ENCODE data around the gene PPP1R14D.

PPP1R14D gene

GRCh38 chr15:40858706-40859105 is 30.2 kb upstream of the PPP1R14D start:
- H3K9me3 Mint-ChIP-seq: no peaks in the 10 kb centered on the region
- H3K36me3 Mint-ChIP-seq (ENCODE audit: low read depth): no peaks in the 10 kb centered on the region
- no peaks in the 10 kb centered on the region for H3K27me3 Mint-ChIP-seq (ENCODE audit: low read depth)
- peaks cover 10% of the 10 kb centered on the region for H3K4me1 Mint-ChIP-seq (ENCODE audit: low read depth)
- no peak for DNase-seq (ENCODE audit: low spot score)
- no peak overlapping the region for H3K27ac Mint-ChIP-seq
- no peak overlapping the region for H3K4me3 Mint-ChIP-seq

- Mint-ChIP-seq H3K36me3 (ENCODE audit: low read depth) (no peaks in the 10 kb centered on the region), H3K4me1 (ENCODE audit: low read depth) (peaks cover 10% of the 10 kb centered on the region), H3K27ac (no peak overlapping the region), H3K27me3 (ENCODE audit: low read depth) (no peaks in the 10 kb centered on the region), H3K4me3 (no peak overlapping the region), H3K9me3 (no peaks in the 10 kb centered on the region)
- DNase-seq (ENCODE audit: low spot score): peak; percentile 70
These were observed 29.3 kb upstream of the PPP1R14D start for GRCh38 chr15:40857601-40858341.

DNA sequence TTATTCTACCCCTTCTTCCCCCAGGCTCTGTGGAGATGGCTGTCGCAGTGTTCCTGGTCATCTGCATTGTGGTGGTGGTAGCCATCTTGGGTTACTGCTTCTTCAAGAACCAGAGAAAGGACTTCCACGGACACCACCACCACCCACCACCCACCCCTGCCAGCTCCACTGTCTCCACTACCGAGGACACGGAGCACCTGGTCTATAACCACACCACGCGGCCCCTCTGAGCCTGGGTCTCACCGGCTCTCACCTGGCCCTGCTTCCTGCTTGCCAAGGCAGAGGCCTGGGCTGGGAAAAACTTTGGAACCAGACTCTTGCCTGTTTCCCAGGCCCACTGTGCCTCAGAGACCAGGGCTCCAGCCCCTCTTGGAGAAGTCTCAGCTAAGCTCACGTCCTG is 28.2 kb upstream of the PPP1R14D start:
- Mint-ChIP-seq H3K9me3 (no peaks in the 10 kb centered on the region), H3K4me1 (ENCODE audit: low read depth) (peaks cover 10% of the 10 kb centered on the region)
- DNase-seq (ENCODE audit: low spot score): no peak

DNA sequence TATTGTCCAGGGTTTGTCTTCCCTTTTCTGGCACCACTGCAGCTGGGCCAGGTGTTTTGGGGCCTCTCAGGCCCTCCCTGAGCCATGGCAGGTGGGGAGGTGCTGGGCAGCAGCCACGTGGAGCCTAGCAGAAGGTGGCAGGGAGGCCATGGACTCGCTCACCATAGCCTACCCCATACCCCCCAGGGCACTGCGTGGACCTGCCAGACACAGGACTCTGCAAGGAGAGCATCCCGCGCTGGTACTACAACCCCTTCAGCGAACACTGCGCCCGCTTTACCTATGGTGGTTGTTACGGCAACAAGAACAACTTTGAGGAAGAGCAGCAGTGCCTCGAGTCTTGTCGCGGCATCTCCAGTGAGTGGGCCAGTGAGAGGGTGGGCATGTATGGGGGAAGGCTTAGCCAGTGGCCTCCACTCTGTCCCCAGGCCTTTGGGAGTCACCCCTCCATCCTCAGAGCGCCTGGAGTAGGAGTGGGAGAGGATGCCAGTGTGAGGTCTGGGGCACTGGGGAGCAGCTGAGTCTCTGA is 27.3 kb upstream of the PPP1R14D start:
- H3K9me3 Mint-ChIP-seq: no peaks in the 10 kb centered on the region
- H3K27ac Mint-ChIP-seq: no peak overlapping the region
- H3K4me1 Mint-ChIP-seq (ENCODE audit: low read depth): peaks cover 10% of the 10 kb centered on the region
- no peak overlapping the region for H3K4me3 Mint-ChIP-seq
- DNase-seq (ENCODE audit: low spot score): no peak
- no peaks in the 10 kb centered on the region for H3K27me3 Mint-ChIP-seq (ENCODE audit: low read depth)
- no peaks in the 10 kb centered on the region for H3K36me3 Mint-ChIP-seq (ENCODE audit: low read depth)

More for the DNA sequence above, 28.2 kb upstream of the PPP1R14D start:
- no peaks in the 10 kb centered on the region for H3K27me3 Mint-ChIP-seq (ENCODE audit: low read depth)
- H3K4me3 Mint-ChIP-seq: no peak overlapping the region
- no peak overlapping the region for H3K27ac Mint-ChIP-seq
- no peaks in the 10 kb centered on the region for H3K36me3 Mint-ChIP-seq (ENCODE audit: low read depth)

DNA sequence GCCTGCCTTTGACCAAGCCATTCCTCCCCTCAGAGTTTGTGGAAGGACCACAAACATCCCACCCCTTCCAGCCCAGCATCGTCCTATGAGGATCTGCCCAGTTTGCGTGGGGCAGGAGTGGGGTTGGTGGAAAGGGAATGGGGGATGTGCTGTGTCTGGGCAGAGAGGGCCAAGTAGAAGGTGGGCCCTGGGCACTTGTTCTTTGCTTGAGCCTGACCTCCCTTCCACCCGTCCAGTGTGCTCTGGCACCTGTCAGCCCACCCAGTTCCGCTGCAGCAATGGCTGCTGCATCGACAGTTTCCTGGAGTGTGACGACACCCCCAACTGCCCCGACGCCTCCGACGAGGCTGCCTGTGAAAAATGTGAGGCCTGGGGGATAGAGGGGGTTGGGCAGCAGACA is 25.7 kb upstream of the PPP1R14D start:
- H3K27ac Mint-ChIP-seq: no peak overlapping the region
- H3K9me3 Mint-ChIP-seq: no peaks in the 10 kb centered on the region
- no peaks in the 10 kb centered on the region for H3K36me3 Mint-ChIP-seq (ENCODE audit: low read depth)
- no peaks in the 10 kb centered on the region for H3K27me3 Mint-ChIP-seq (ENCODE audit: low read depth)
- peaks cover 5% of the 10 kb centered on the region for H3K4me1 Mint-ChIP-seq (ENCODE audit: low read depth)
- no peak overlapping the region for H3K4me3 Mint-ChIP-seq
- no peak for DNase-seq (ENCODE audit: low spot score)

GRCh38 chr15:40853241-40853890 is 24.9 kb upstream of the PPP1R14D start:
- Mint-ChIP-seq H3K27ac (no peak overlapping the region), H3K9me3 (no peaks in the 10 kb centered on the region), H3K27me3 (ENCODE audit: low read depth) (no peaks in the 10 kb centered on the region), H3K4me1 (ENCODE audit: low read depth) (no peaks in the 10 kb centered on the region), H3K36me3 (ENCODE audit: low read depth) (no peaks in the 10 kb centered on the region), H3K4me3 (no peak overlapping the region)
- no peak for DNase-seq (ENCODE audit: low spot score)

DNA sequence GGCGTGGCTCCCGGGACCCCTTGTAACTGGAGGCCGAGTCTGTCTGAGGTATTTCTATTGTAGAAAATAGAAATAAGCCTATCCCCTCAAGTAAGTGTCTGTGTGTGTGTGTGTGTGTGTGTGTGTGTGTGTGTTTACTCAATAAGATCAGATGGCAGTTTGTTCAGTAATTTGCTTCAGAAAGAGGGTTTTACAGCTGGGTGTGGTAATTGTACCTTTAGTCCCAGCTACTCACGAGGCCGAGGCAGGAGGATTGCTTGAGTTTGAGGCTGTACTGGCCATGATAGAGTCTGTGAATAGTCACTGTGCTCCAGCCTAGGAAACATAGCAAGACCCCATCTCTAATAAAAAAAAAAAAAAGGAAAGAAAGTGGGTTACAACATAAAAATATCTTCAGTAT is 24.0 kb upstream of the PPP1R14D start:
- DNase-seq (ENCODE audit: low spot score): no peak
- H3K4me1 Mint-ChIP-seq (ENCODE audit: low read depth): peaks cover 4% of the 10 kb centered on the region
- no peaks in the 10 kb centered on the region for H3K36me3 Mint-ChIP-seq (ENCODE audit: low read depth)

DNA sequence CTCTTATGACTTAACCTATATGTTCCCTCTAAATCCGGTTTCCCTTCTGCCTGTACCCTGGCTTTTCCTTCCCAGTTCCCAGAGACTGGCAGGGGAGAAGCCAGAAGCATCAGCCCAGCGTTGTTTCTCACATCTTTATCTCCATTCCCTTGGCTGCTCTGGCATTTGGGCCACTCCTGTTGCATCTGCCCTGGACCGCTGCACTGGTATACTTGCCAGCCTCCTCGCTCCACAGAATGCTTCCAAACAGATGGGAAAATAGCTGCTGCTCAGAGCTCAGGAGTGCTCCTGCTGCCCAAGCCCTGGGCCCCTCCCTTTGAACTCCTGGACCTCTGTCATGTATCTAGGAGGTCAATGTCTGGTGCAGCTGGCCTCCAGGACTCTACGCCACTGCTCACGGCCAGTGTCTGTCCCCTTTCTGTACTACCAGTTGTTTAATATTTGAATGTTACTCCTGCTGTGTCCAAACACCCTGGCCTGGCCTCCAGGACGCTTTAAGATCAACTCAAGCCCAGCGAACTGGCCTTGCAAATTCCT is 22.1 kb upstream of the PPP1R14D start:
- H3K4me1 Mint-ChIP-seq (ENCODE audit: low read depth): peaks cover 17% of the 10 kb centered on the region
- no peak overlapping the region for H3K27ac Mint-ChIP-seq

More for the DNA sequence above, 24.0 kb upstream of the PPP1R14D start:
- H3K4me3 Mint-ChIP-seq: no peak overlapping the region
- no peaks in the 10 kb centered on the region for H3K9me3 Mint-ChIP-seq
- no peak overlapping the region for H3K27ac Mint-ChIP-seq
- H3K27me3 Mint-ChIP-seq (ENCODE audit: low read depth): no peaks in the 10 kb centered on the region

GRCh38 chr15:40847223-40847961 is 18.9 kb upstream of the PPP1R14D start:
- Mint-ChIP-seq H3K9me3 (no peaks in the 10 kb centered on the region), H3K27me3 (ENCODE audit: low read depth) (peaks cover 12% of the 10 kb centered on the region), H3K4me1 (ENCODE audit: low read depth) (peaks cover 26% of the 10 kb centered on the region), H3K27ac (peak overlapping the region; percentile 6), H3K4me3 (peak overlapping the region; percentile 14), H3K36me3 (ENCODE audit: low read depth) (peaks cover 2% of the 10 kb centered on the region)
- no peak for DNase-seq (ENCODE audit: low spot score)

More for the DNA sequence above, 22.1 kb upstream of the PPP1R14D start:
- Mint-ChIP-seq H3K27me3 (ENCODE audit: low read depth) (no peaks in the 10 kb centered on the region), H3K4me3 (no peak overlapping the region), H3K9me3 (no peaks in the 10 kb centered on the region), H3K36me3 (ENCODE audit: low read depth) (no peaks in the 10 kb centered on the region)
- DNase-seq (ENCODE audit: low spot score): no peak

- peaks cover 26% of the 10 kb centered on the region for H3K4me1 Mint-ChIP-seq (ENCODE audit: low read depth)
- H3K9me3 Mint-ChIP-seq: no peaks in the 10 kb centered on the region
- peak overlapping the region; percentile 14 for H3K4me3 Mint-ChIP-seq
- DNase-seq (ENCODE audit: low spot score): no peak
- peaks cover 15% of the 10 kb centered on the region for H3K27me3 Mint-ChIP-seq (ENCODE audit: low read depth)
- peak overlapping the region; percentile 6 for H3K27ac Mint-ChIP-seq
- peaks cover 2% of the 10 kb centered on the region for H3K36me3 Mint-ChIP-seq (ENCODE audit: low read depth)
These were observed 18.3 kb upstream of the PPP1R14D start for GRCh38 chr15:40846841-40847222.

DNA sequence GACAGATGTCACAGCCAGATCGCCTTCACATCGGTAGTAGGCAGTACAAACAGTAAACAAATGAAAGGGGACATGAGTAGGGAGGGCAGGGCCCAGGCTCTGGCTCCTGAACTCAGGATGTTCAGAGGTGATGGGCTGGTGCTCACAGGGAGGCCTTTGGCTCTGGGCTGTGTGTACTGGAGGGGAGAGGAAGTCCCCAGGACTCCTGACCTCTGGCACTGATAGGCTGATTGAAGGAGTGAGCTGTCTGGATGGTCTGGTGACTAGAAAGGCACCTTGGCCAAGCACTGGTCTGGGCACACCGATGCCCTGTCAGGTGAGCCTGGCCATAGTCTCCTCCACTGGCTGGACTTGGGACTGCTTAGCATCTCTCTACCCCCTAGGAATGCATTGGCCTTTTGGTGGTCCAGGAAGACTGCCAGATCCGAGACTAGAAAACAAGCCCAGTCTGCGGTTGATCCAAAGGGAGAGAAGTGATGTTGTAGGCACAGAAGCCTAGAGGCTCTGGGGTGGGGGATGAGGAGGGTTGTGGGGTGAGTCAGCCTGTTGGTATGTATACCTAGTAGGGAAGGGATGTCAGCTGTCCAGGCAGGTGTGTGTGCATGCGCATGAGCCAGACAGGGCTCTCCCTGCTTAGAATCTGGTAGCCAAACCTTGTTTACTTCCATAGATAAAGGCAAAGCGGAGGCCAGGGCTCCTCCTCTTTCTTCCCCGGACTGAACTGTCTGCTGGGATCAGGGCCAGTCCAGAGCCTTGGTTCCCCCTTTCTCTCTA is 17.2 kb upstream of the PPP1R14D start:
- Mint-ChIP-seq H3K9me3 (no peaks in the 10 kb centered on the region), H3K27me3 (ENCODE audit: low read depth) (peaks cover 18% of the 10 kb centered on the region), H3K36me3 (ENCODE audit: low read depth) (peaks cover 2% of the 10 kb centered on the region), H3K4me3 (peak overlapping the region; percentile 37), H3K27ac (no peak overlapping the region), H3K4me1 (ENCODE audit: low read depth) (peaks cover 26% of the 10 kb centered on the region)
- DNase-seq (ENCODE audit: low spot score): no peak

- peaks cover 26% of the 10 kb centered on the region for H3K4me1 Mint-ChIP-seq (ENCODE audit: low read depth)
- H3K4me3 Mint-ChIP-seq: peak overlapping the region; percentile 90
- H3K9me3 Mint-ChIP-seq: no peaks in the 10 kb centered on the region
- H3K27ac Mint-ChIP-seq: peak overlapping the region; percentile 64
- H3K27me3 Mint-ChIP-seq (ENCODE audit: low read depth): peaks cover 19% of the 10 kb centered on the region
- H3K36me3 Mint-ChIP-seq (ENCODE audit: low read depth): peaks cover 2% of the 10 kb centered on the region
- DNase-seq (ENCODE audit: low spot score): no peak
These were observed 16.5 kb upstream of the PPP1R14D start for GRCh38 chr15:40845036-40845435.

- H3K27ac Mint-ChIP-seq: peak overlapping the region; percentile 64
- peaks cover 26% of the 10 kb centered on the region for H3K4me1 Mint-ChIP-seq (ENCODE audit: low read depth)
- H3K9me3 Mint-ChIP-seq: no peaks in the 10 kb centered on the region
- H3K27me3 Mint-ChIP-seq (ENCODE audit: low read depth): peaks cover 19% of the 10 kb centered on the region
- peak; percentile 31 for DNase-seq (ENCODE audit: low spot score)
- H3K36me3 Mint-ChIP-seq (ENCODE audit: low read depth): peaks cover 2% of the 10 kb centered on the region
- H3K4me3 Mint-ChIP-seq: peak overlapping the region; percentile 90
These were observed 16.2 kb upstream of the PPP1R14D start for GRCh38 chr15:40844696-40845030.

Measured in T-helper 2 cell treated with Interferon-gamma antibody and Interleukin-4, amounts not matched to agents 5 μg/mL and 100 μg/mL, for 36 hours (primary cell).